PC-9 (cell line): ENCODE results near the gene BBS9.

ENCODE experiments used
- EZH2 ChIP-seq: fragments of 200-600 bp; sonication (generic); IDR thresholded peaks from 2 replicates; pipeline ENCODE4 v1.8.0; 2017; ENCODE audit warnings: antibody characterized with exemption, low read depth
- TF ChIP-seq, protein P1 (sequence below): fragments of 200-600 bp; sonication (generic); conservative IDR thresholded peaks from 2 replicates; pipeline ENCODE4 v1.6.1; 2017; ENCODE audit warnings: mixed run types, antibody characterized with exemption, mild to moderate bottlenecking, moderate library complexity

DNA sequence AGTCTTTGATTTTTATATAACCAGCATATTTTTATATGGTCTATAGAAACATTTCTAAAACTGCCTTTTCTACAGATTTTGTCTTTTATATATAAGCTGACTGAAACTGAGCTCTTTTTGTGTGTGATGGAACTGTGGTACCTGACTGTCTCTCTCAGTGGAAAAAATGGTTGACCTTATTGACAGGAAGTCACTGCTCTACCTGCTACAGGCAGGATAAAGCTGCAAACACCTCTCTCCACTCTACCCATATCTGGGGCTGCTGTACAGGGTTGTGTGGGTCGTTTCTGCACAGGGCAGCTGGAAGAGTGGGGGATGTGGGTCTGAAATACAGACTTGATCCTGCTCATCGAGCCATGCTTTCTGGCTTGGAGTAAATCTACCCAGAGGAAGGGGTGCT lies 48.5 kb downstream of the BBS9 start:
- TF ChIP-seq, protein P1, sequence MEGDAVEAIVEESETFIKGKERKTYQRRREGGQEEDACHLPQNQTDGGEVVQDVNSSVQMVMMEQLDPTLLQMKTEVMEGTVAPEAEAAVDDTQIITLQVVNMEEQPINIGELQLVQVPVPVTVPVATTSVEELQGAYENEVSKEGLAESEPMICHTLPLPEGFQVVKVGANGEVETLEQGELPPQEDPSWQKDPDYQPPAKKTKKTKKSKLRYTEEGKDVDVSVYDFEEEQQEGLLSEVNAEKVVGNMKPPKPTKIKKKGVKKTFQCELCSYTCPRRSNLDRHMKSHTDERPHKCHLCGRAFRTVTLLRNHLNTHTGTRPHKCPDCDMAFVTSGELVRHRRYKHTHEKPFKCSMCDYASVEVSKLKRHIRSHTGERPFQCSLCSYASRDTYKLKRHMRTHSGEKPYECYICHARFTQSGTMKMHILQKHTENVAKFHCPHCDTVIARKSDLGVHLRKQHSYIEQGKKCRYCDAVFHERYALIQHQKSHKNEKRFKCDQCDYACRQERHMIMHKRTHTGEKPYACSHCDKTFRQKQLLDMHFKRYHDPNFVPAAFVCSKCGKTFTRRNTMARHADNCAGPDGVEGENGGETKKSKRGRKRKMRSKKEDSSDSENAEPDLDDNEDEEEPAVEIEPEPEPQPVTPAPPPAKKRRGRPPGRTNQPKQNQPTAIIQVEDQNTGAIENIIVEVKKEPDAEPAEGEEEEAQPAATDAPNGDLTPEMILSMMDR: no peak
- TF ChIP-seq EZH2: no peak
